Testis (tissue), 3 donors: ENCODE data around the gene SLCO3A1. TPM values are rescaled to one million over a fixed set of nuclear protein-coding genes. Genes with fewer than 3 reads are reported as not detected.

Experiments used
- DNase-seq: peaks from one replicate; pipeline ENCODE4 v3.0.0-alpha.2; 2019
- H3K27ac ChIP-seq, 2 donors: fragments of 200-600 bp; sonication (generic); one replicate each; pipeline ENCODE4 v1.5.1; 2019
- H3K27me3 ChIP-seq: fragments of 200-600 bp; sonication (generic); one replicate; pipeline ENCODE4 v1.5.1; 2019
- H3K36me3 ChIP-seq: fragments of 200-600 bp; sonication (generic); one replicate; pipeline ENCODE4 v1.5.1; 2017; ENCODE audit warnings: low read depth; ENCODE audit errors: missing control alignments
- H3K4me1 ChIP-seq: fragments of 200-600 bp; sonication (generic); one replicate; pipeline ENCODE4 v1.5.1; 2019
- H3K4me3 ChIP-seq, 2 donors: fragments of 200-600 bp; sonication (generic); one replicate each; pipeline ENCODE4 v1.5.1; 2017 to 2019
- H3K9me3 ChIP-seq: fragments of 200-600 bp; sonication (generic); one replicate; pipeline ENCODE4 v1.5.1; 2017
- POLR2A ChIP-seq: fragments of 450-650 bp; IDR thresholded peaks from one replicate; pipeline ENCODE4 v1.6.1; 2017; ENCODE audit warnings: antibody characterized with exemption, mild to moderate bottlenecking, moderate library complexity
- WGBS, 2 donors: methylation state at CpG; one replicate each; pipeline ENCODE4 v1.1.5; 2018; 5-methylcytosine and 5-hydroxymethylcytosine counted together
- intact Hi-C: fragments of 100-400 bp; cut with DNase I; formaldehyde crosslinking; loops from one replicate; pipeline ENCODE4 v1.15.1; 2023; ENCODE audit warnings: low total_unique reads
- polyA plus RNA-seq: library from polyadenylated mRNA; stranded (reverse); fragments of 350-450 nt; fragmentation: Illumina TruSeq; extraction: RNeasy Lipid Tissue Mini Kit (QIAGEN cat#74804); gene quantifications from one replicate; pipeline ENCODE4 v1.2.3, GENCODE V29; 2014; ENCODE audit warnings: low read depth, low replicate concordance; ENCODE audit not compliant: insufficient read depth
- total RNA-seq, 2 donors: library from RNA; depleted of rRNA; stranded (reverse); fragments of >200 nt; gene quantifications; one replicate each; pipeline ENCODE4 v1.2.3, GENCODE V29; 2016
- TF ChIP-seq, protein P1 (sequence below), 3 experiments: fragments of 450-650 bp in 2 of 3; fragments of 200-600 bp in 1 of 3; sonication (generic) in 1 of 3; IDR thresholded peaks; one replicate each; pipeline ENCODE4 v1.5.1; 2016 to 2019; ENCODE audit warnings: antibody characterized with exemption in 3 of 3, mild to moderate bottlenecking in 2 of 3, moderate library complexity in 1 of 3

Gene SLCO3A1
- total and polyA plus RNA-seq, 3 donors from 2014 or later, result 76.3 to 144 (median 77.2) TPM

DNA sequence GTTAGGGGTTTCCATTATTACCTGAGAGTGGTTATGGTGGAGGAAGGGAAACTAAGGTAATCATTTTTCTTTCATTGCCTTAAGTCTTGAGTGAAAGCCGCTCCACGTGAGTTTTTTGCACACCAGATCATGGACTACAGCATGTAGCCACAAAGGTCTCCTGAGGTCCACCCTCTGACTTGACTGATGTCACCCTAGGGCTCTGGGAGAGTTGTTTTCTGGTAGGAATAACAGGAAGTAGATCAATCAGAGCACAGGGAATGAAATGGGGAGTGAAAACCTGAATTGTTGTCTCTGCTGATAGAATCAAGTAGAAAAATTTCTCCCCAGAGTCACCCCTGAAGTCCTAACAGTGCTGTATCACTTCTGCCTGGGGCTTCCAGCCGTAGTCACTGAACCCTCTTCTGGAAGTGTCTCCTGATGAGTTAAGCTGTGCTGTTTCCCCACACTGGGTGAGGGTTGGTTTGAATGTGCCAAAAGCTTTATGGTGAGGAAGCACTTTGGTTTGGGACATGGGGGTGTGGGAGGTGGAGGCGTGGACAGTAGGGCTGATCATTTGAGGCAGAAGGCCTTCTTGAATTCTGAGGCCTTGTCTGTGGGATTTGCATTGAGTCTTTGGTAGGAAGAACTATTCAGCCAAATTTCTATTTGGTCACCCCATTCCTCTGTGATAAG lies 64.3 kb downstream of the SLCO3A1 start:
- DNase-seq, result no peak
- intact Hi-C loops, result no loop called here
- H3K9me3 ChIP-seq, result no peaks in the 10 kb centered on the region
- WGBS, 2 donors, result 94% methylated on average over 4 of the region's 4 CpGs
- TF ChIP-seq, protein P1, sequence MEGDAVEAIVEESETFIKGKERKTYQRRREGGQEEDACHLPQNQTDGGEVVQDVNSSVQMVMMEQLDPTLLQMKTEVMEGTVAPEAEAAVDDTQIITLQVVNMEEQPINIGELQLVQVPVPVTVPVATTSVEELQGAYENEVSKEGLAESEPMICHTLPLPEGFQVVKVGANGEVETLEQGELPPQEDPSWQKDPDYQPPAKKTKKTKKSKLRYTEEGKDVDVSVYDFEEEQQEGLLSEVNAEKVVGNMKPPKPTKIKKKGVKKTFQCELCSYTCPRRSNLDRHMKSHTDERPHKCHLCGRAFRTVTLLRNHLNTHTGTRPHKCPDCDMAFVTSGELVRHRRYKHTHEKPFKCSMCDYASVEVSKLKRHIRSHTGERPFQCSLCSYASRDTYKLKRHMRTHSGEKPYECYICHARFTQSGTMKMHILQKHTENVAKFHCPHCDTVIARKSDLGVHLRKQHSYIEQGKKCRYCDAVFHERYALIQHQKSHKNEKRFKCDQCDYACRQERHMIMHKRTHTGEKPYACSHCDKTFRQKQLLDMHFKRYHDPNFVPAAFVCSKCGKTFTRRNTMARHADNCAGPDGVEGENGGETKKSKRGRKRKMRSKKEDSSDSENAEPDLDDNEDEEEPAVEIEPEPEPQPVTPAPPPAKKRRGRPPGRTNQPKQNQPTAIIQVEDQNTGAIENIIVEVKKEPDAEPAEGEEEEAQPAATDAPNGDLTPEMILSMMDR (IDR thresholded peaks at IDR 0.05), result no peak
- no peak for TF ChIP-seq POLR2A
- H3K27me3 ChIP-seq, result no peaks in the 10 kb centered on the region
- H3K36me3 ChIP-seq, result no peaks in the 10 kb centered on the region
- H3K27ac ChIP-seq, result no peak overlapping the region
- H3K4me3 ChIP-seq, result no peak overlapping the region
- peaks cover 10% of the 10 kb centered on the region for H3K4me1 ChIP-seq

DNA sequence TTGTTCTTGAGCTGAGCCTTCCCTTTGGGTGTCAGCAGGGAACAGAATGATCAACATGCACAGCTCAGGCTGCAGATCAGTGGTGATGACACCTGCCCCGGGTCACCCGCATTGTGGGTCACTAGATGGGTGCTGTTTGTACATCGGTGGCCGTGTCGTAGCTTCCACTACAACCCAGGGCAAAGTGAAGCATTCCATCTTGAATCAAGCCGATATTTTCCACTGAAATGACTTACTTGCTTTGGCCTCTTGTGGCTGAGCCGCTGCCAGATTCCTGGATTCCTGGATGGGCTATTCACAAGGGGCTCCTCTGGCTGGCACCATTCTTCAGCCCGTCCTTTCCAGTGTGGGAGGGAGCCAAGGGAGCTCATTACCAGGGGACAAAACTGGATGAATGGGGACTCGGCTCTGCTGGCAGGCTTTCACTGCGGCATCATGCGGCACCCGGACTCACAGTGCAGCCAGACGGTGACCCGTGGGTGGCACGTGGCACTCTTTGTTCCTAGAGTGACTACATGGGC lies 65.6 kb downstream of the SLCO3A1 start:
- TF ChIP-seq, protein P1 (IDR thresholded peaks at IDR 0.05), result no peak
- no peak for TF ChIP-seq POLR2A
- peaks cover 10% of the 10 kb centered on the region for H3K4me1 ChIP-seq
- H3K27ac ChIP-seq, result no peak overlapping the region
- DNase-seq, result no peak
- H3K36me3 ChIP-seq, result no peaks in the 10 kb centered on the region
- no peaks in the 10 kb centered on the region for H3K9me3 ChIP-seq
- intact Hi-C loops, result no loop called here
- 92 to 93% methylated on average over 6 to 15 of the region's 15 CpGs for WGBS, 2 donors
- H3K4me3 ChIP-seq, result no peak overlapping the region
- no peaks in the 10 kb centered on the region for H3K27me3 ChIP-seq

DNA sequence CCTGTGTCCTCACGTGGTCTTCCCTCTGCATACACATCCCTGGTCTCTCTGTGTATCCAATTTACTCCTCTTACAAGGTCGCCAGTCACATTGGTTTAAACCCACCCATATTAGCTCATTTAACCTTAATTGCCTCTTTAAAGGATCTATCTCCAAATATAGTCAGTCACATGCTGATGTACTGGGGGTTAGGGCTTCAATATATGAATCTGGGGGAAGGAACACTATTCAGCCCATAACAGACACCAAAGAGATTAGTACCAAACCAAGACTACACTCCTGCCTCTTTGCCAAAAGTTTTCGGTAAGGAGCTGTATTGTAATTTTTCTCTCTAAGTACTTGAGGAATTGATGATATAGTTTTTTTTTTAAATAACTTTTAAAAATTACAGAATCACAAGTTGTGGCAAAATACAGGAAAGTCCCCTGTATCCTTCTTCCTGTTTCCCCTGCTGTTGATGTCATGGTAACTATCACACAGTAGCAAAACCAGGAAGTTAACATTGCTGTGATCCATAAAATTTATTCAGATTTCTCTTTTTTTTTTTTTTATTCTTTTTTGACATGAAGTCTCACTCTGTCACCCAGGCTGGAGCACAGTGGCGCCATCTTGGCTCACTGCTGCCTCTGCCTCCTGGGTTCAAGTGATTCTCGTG lies 67.8 kb downstream of the SLCO3A1 start:
- Histone ChIP-seq H3K9me3 (no peaks in the 10 kb centered on the region), H3K27ac (no peak overlapping the region), H3K4me3 (no peak overlapping the region), H3K27me3 (no peaks in the 10 kb centered on the region), H3K4me1 (peaks cover 10% of the 10 kb centered on the region), H3K36me3 (no peaks in the 10 kb centered on the region)
- WGBS, 2 donors, result 69 to 84% methylated on average over 5 of the region's 5 CpGs
- TF ChIP-seq POLR2A, result no peak
- TF ChIP-seq, protein P1 (IDR thresholded peaks at IDR 0.05), result no peak
- DNase-seq, result no peak
- intact Hi-C loops, result no loop called here

DNA sequence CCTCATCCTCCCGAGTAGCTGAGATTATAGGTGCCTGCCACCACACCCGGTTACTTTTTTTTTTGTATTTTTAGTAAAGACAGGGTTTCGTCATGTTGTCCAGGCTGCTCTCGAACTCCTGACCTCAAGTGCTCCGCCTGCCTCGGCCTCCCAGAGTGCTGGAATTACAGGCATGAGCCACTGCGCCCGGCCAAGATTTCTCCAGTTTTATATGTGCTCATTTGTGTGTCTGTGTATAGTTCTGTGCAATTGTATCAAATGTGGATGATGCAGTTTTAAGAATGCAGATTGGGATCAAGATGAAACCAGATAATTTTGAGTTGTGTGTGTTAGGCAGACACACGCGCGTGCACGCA lies 68.3 kb downstream of the SLCO3A1 start:
- Histone ChIP-seq H3K27ac (no peak overlapping the region), H3K27me3 (no peaks in the 10 kb centered on the region), H3K36me3 (no peaks in the 10 kb centered on the region), H3K4me3 (no peak overlapping the region), H3K9me3 (no peaks in the 10 kb centered on the region), H3K4me1 (peaks cover 10% of the 10 kb centered on the region)
- intact Hi-C loops, result no loop called here
- DNase-seq, result no peak
- no peak for TF ChIP-seq POLR2A
- TF ChIP-seq, protein P1 (IDR thresholded peaks at IDR 0.05), result no peak
- WGBS, 2 donors, result 56 to 58% methylated on average over 12 of the region's 12 CpGs
